IPS DF 19.7 (cell line): ENCODE measurements around the gene TPCN2.
"Not testable (repeated sequence)": the region's sequence is repeated elsewhere in the genome, so short reads cannot be mapped to it uniquely, and the experiment has no call there.

ENCODE experiments used
- DNase-seq: peaks from one replicate; pipeline ENCODE4 v3.0.0-alpha.2; 2013; ENCODE audit warnings: low read depth, low spot score

TPCN2 gene

GRCh38 chr11:69048694-69049489 is at the start of gene TPCN2:
TPCN2 (plus strand) TSS chr11:69048932; CDS start chr11:69048998, 66 bp downstream.
- peak; percentile 80 for DNase-seq

DNA sequence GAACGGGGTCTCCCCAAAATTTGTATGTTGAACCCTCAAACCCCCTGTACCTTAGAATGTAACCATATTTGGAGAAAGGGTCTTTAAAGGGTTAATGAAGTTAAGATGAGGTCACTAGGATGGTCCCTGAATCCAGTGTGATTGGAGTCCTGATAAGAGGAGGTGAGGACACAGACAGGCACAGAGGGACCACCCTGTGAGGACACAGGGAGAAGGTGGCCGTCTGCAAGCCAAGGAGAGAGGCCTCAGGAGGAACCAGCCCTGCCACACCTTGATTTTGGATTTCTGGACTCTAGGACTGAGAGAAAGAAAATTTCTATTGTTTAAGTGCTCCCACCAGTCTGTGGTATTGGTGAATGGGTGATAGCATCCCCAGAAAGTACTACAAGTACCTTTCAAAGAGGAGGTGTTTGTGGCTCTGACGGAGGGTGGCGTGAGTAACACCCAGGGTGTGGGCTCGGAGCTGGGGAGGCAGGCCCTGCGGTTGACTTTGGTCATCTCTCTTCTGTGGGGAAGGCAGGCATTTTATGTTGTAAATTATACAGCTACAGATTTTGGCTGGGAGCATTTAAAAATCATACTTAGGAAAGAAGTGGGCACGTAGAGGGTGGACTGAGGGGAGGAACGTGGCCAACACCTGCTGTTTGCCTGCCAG is 49.5 kb upstream of the TPCN2 start:
- DNase-seq, result no peak

DNA sequence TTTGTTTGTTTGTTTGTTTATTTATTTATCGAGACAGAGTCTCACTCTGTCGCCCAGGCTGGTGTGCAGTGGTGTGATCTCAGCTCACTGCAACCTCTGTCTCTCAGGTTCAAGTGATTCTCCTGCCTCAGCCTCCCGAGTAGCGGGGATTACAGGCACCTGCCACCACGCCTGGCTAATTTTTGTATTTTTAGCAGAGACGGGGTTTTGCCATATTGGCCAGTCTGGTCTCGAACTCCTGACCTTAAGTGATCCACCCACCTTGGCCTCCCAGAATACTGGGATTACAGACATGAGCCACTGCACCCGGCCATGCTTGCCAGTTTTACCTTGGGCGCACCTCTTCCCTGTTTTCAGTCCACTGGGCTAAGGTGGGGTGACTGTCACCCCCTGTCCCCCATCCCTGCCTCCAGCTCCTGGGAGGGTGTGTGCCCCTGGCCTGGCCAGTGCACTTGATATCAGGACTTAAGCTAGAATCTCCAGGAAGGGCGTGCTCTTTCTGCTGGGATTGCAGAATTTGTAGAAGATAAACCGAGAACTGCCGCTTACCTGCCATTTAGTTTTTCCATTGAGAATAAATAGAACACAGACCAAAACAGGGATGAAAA is 48.9 kb upstream of the TPCN2 start:
- not testable (repeated sequence) for DNase-seq

DNA sequence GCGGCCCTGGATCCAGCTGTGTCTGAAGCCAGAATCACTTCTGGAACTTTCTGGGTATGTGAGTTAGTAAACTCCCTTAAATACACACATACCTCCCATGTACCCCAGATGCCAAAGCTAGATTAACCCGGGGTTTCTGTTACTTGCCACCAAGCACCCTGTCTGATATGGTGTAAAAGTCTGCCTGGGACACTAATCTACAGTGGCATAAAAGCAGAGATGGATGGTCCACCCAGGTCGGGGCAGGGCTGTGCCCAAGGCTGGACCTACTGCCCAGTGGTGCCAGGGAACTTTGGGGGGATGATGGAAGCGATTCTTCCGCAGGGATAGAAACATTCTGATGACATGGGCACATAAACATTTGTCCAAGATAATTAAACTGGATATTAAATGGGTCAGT is 48.3 kb upstream of the TPCN2 start:
- DNase-seq, result no peak

- no peak for DNase-seq
Measured at GRCh38 chr11:69000831-69001242, 47.9 kb upstream of the TPCN2 start.

- no peak for DNase-seq
Measured at GRCh38 chr11:69001243-69002081, 47.3 kb upstream of the TPCN2 start.

DNA sequence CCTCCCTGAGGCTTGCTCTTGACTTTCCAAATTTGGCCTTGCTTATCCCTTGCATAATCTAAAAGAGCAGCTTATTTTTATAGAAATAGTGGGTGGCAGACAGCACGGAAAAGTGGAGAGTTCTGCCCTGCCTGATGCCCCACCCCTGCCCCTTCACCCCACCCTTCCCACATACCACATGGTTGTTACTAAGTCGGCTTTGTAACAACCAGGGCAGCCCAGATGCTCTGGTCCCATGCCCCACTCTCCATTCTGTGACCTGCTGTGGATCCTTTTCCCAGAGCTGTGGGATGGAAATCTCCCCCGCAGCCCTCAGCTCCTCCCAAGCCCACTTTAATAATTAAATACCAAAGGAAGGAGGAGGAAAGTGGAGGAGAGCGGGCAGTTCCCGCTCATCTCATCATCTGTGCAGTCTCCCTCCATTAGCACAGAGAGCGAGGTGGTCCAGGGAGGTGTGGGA is 46.6 kb upstream of the TPCN2 start:
- DNase-seq, result no peak

DNA sequence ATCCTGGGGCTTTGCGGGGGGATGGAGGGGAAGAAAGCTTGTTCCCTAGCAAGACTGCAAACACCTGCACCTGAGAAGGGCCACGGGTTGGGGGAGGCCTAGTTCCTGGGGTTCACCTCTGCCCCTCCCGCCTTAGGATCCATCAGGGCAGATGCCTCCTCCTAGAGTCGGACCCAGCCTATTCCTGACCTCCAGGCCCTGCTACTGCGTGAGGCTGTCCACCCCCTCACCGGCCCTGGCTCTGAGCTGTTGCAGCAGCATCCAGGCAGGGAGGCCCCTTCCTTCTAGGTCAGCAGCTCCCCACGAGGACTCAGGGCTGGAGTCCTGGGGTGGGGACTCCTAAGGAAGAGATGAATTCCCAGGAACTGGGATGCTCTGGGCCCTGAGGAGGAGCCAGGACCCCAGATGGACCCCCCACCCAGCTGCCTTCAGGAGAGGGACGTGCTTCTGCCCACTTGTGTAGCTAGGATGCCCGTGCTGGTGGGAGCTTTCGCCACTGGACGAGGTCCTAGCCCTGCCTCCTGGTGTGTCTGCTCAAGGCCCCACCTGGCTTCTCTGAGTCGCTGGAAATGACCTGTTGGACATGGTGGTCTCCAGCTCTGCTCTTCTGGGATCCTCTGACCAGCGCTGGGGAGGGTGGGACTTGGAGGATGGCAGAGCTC is 46.0 kb upstream of the TPCN2 start:
- no peak for DNase-seq

GRCh38 chr11:69003301-69003865 is 45.3 kb upstream of the TPCN2 start:
- DNase-seq, result no peak

DNA sequence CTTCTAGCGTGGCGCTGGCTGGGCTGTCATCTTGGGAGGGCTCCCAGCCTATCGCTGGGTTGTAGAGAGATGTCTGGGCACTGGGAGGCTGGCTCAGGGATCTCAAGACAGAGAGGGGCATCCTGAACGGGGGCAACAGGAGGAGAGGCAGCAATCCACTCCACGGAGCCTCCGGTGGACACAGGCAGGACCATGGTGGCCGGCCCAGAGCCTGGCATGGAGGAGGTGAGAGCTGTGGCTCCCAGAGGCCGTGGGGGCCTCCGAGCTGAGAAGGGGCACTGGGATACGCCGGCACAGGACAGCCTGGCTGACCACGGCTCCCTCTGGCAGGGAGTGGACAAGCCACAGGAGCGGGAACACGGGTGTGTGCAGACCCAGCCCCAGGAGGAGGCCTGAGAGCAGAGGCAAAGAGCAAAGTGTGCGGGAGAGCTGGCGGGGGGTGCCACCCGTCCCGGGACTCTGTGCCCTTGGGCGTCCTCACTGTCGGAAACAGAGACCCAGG is 44.8 kb upstream of the TPCN2 start:
- DNase-seq, result no peak

DNA sequence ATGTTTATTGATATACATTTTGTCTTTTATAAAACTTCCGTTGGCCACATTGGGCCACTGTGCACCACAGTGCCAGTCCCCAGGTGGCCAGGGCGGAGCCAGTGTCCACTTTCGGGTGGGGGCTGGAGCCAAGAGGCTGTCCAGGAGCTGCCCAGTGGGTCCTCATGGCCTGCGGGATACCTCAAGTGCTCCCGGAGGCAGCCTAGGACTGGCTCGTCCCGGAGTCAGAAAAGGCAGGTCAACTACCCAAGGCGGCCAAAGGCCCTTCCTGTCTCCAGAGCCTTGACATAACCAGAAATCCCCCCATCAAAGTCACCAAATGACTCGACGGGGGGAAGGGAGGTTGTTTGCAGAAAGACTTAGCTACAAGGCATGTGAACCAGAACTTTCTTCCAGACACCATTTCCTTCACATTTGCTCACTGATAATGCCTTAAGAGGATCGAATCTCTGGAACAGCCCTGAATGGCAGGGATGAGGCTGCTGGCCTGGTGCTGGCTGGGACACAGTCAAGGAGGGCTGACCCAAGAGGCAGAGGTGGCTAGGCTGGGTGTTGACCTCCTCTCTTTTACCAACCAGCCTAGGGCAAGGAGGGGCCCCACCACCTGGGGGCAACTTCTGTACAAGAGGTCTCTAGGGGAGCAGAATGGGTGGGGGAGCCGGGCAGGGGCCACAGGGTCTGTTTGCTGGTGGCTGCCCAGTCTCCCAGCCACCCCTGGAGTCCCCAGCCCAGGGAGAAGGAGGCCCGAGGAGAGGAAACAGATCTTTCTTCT is 44.1 kb upstream of the TPCN2 start:
- no peak for DNase-seq

- DNase-seq, result no peak
Measured at GRCh38 chr11:69005183-69005630, 43.5 kb upstream of the TPCN2 start.

DNA sequence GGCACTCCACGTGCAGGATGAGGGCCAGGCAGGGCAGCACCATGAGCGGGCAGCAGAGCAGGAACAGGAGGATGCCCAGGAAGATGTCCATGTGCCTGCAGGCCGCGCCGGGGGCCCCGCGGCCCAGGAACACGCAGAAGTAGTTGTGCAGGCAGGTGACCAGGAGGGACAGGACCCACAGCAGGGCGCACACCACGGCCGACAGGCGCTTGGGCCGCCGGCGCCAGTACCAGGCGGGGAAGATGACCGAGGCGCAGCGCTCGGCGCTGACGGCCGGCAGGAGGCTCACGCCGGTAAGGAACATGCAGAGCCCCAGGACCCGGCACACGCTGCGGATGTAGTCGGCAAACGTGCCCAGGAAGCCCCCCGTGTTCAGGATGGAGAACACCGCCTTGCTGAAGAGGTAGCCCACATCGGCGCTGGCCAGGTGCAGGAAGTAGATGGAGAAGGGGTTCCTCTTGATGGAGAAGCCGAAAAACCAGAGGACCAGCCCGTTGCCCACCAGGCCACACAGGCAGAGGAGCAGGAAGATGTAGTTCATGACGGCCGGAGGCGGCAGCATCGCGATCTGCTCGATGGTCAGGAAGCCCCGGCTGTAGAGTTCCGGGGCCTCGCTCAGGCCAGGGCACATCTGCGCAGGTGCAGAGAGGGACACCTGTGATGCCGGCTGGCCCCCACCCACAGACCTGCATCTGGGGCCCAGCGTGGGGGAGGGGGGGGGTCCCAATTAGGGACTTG is 42.9 kb upstream of the TPCN2 start:
- no peak for DNase-seq

- no peak for DNase-seq
Measured at GRCh38 chr11:69006816-69007215, 41.9 kb upstream of the TPCN2 start.

- no peak for DNase-seq
Measured at GRCh38 chr11:69007975-69008381, 40.8 kb upstream of the TPCN2 start.

- DNase-seq, result no peak
Measured at GRCh38 chr11:69008737-69009440, 39.8 kb upstream of the TPCN2 start.

GRCh38 chr11:69009441-69010211 is 39.1 kb upstream of the TPCN2 start:
- DNase-seq, result no peak
